COLO829 (cell line): ENCODE measurements around the gene CST2.
A peak's percentile ranks its signal among the peaks of the same experiment; 100 is the strongest.
"Not testable (repeated sequence)": the region's sequence is repeated elsewhere in the genome, so short reads cannot be mapped to it uniquely, and the experiment has no call there.

Source experiments
- DNase-seq: peaks from one replicate; pipeline ENCODE4 v3.0.0; 2012; ENCODE audit warnings: low spot score

CST2 gene

GRCh38 chr20:23826541-23827021 is at the start of gene CST2:
CST2 (minus strand) TSS chr20:23826729; CDS start chr20:23826660, 69 bp downstream.
- no peak for DNase-seq

- no peak for DNase-seq
These were observed 49.2 kb upstream of the CST2 start for GRCh38 chr20:23875606-23876237.

GRCh38 chr20:23874747-23875146 is 48.2 kb upstream of the CST2 start:
- peak; percentile 42 for DNase-seq

DNA sequence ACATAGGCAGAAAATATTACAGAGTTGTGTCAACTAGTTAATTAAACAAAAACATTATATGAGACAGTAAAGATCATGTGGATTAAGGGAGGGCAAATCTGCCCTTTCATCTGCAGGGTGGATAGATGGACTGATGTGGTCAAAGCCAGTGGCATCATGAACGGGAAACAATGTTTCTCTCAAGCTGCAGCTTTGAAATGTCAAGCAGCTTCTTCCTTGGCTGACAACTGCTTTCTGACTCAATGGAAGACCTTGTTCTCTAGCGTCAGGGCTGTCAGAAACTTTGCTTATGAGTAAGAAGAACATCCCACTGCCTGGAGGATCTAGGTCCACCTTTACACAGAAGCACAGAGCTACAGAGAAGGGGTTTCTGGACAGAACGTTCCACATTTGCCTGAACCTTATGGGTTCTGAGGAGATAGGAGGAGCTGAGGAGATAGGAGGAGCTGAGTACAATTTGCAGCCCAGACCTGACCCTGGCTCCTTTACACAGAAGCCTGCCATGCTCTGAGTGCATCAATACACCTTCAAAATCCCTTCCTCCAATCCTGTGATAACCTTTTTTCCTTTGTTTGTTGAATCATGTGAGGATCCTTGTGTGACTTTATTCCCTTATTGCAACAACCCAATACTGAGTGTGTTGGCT is 47.0 kb upstream of the CST2 start:
- DNase-seq, result peak; percentile 45

- DNase-seq, result no peak
These were observed 45.5 kb upstream of the CST2 start for GRCh38 chr20:23872065-23872464.

- DNase-seq, result no peak
These were observed 43.9 kb upstream of the CST2 start for GRCh38 chr20:23870461-23870860.

DNA sequence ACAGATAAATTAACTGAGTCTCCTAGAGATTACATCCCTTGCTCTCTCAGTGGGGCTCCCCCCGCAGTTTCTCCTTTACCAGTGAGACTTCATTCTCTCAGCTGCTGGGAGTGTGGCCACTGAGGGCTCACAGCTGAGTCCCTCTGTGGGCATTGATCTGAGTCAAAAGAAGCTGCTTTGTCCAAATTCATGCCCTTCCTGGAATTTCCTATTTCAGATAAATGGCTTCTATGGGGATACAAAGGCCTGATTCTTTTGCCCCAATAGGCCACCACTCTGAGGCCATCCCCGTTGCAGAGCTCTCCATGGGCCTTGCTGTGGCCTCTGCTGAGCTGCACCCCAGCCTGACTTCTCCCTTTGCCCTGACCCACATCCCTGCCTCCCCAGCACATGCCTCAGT is 43.0 kb upstream of the CST2 start:
- DNase-seq, result no peak

DNA sequence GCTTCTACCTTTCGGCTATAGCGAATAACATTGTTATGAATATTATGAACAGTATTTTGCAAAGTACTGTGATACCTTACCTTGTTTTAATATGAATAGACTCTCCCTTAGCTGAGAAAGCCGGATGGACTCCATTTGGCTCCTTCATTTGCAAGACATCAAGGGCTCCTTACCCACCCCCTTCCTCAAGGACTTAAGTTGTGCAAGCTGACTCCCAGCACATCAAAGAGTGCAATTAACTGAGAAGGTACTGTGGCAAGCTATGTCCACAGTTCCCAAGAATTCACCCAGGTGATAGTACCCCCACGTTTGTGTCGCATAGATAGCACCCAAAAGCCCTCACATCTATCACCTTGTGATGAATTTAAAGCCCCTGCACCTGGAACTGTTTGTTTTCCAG is 41.8 kb upstream of the CST2 start:
- no peak for DNase-seq

DNA sequence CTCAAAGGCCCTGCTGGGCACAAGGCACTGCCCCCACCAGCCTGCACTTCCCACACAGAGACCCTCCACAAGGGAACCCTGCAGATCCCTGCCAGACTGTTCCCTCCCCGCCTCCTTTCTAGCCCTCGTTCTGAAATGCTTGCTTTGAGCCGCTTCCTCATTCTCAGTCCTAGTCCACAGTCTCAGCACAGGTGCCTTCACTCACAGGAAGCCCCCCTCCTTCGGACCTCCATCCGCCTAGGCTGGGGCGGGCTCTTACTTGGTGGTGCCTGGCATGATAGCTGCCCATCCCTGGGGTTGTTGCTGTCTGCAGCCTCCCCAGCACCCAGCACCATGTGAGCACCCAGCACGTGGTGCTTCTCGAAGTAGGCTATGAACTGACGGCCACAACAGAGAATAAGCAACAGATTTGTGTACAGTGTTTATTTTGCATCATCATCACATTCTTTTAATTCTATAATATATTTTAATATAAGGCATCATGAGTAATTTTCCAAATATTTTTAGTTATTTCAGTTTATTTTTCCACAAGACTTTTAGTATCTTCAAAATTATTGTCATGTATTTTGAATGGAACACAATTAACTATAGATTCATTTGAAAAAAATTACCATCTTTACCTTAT is 40.7 kb upstream of the CST2 start:
- DNase-seq, result no peak

GRCh38 chr20:23860771-23861170 is 34.2 kb upstream of the CST2 start:
- DNase-seq, result not testable (repeated sequence)

DNA sequence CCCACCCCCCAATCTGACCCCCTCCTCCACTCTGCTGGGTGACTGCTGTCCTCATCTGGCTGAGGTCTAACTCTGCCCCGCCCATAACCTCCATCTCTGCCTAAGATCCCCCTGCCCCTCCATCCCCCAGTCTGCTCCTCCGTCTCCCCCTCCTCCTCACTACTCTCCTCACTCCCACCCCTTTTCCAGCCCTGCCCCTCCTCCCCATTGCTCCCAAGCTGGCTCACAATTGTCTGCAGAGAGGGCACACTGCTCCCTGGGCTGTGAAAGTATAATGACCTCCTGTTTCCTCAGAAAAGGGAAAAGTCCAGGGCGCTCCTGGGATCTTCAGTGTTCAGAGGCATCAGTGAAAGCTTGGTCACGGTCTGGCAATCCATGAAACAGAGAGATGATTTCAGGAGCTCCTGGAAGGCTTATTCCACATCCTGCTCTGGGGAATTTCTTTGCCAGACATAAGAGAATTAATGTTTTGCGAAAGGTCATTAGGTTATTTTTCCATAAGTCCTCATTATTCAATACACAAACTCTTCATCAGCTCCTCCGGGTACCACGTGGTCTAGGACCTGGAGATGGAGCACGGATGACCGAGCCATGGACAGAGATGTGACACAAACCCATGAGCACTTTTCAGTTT is 31.6 kb upstream of the CST2 start:
- DNase-seq, result no peak

GRCh38 chr20:23856736-23857135 is 30.2 kb upstream of the CST2 start:
- DNase-seq, result no peak

DNA sequence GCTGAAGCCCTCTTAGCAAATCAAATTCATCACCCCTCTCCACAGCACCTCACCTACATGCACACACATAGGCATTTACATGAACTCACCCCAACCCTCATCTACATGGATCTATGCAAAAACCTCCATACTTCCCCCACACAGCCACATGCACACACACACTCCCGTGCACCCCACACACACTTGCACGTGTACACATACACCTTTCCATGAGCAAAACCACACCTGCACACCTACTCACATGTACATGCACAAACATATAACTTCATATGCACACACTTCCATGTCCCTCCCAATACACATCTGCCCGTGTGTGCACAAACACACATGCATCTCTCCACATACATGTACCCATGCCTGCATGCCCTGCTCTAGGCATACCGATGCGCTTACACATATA is 29.7 kb upstream of the CST2 start:
- DNase-seq, result no peak

GRCh38 chr20:23841693-23842092 is 15.2 kb upstream of the CST2 start:
- DNase-seq, result no peak

DNA sequence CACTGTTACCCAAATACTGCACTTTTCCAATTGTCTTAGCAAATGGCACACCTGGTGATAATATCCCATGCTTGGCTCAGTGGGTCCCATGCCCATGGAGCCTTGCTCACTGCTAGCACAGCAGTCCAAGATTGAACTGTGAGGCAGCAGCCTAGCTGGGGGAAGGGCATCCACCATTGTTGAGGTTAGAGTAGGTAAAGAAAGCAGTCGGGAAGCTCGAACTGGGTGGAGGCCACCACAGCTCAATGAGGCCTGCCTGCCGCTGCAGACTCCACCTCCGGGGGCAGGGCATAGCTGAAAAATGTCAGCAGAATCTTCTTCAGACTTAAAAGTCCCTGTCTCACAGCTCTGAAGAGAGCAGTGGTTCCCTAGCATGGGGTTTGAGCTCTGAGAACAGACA is 9.2 kb upstream of the CST2 start:
- no peak for DNase-seq

DNA sequence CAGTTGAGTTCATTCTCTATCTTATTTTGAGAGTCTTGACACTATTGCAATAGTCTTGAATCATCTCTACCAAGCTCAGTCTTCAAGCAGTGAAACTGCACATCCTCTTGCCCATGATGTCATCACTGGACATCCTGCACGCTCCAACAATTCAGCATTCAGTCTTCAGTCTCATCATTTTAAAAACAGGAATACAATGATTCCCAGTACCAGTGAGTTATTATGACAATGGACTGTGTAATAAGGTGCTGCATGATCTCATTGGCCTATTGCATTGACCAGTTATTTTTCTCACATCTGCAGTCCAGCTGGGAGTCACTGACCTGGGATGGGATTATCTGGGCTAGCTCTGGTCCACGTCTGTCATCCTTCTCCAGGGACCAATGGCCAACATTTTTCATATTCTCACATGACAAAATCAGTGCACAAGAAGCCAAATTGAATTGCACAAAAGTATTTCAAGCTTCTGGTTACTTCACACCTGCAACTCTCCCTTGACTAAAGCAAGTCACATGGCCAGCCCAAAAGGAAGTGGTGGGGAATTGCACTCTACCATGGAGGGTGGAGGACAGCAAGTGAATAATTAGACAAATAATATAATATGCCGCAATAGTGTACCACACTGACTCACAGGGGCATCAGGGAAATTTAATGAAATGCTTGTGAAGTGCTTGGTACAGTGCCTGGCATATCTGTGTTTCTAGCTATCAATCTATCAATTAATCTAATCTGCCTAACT is 6.4 kb upstream of the CST2 start:
- DNase-seq, result no peak

DNA sequence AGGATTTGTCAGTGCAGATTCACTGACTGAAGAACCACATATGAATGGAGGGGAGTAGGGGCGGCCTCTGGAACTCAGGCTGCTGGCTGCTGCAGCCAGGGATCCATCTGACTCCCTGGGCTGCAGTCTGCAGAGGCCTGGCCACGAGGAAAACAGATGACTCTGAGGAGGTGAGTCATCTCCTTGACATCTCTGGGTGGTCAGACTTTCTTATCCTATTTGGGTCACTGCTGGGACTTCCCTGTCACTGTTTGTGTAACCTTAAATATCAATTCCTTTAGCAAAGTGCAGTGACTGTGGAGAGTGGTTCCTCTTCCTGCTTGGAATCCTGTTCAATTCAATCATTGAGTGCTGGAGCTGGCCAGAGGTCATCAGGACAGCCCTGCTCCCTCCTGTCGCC is 5.4 kb upstream of the CST2 start:
- DNase-seq, result not testable (repeated sequence)

- no peak for DNase-seq
These were observed 2.8 kb downstream of the CST2 start for GRCh38 chr20:23823621-23824324.

GRCh38 chr20:23823111-23823510 is 3.4 kb downstream of the CST2 start:
- no peak for DNase-seq

- no peak for DNase-seq
These were observed 6.0 kb downstream of the CST2 start for GRCh38 chr20:23820493-23820892.

GRCh38 chr20:23811559-23811958 is 15.0 kb downstream of the CST2 start:
- DNase-seq, result not testable (repeated sequence)

DNA sequence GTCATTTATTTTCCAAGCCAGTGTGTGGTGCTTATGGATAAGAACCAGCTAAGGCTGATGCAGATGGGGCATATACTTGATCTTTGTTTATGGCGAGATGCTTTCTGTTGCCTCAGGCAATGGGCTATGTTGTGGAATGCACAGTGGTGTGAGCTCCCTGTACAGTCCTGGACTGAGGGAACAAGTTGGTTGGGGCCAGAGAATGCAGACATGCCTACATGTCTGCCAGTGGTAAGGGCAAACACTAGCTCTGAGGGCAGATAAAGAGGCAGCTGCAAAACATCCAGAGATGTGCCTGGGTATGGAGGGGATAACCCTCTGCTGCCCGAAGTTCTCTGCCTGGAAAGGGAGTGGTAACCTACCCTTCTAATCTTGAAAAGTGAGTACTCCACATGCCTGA is 16.2 kb downstream of the CST2 start:
- DNase-seq, result not testable (repeated sequence)
